Sigmoid colon (tissue), 7 donors: ENCODE results near the gene SUPT5H. TPM values are rescaled to one million over a fixed set of nuclear protein-coding genes. Genes with fewer than 3 reads are reported as not detected.

Experiments used
- DNase-seq: peaks from one replicate; pipeline ENCODE4 v3.0.0-alpha.2; 2019
- H3K27ac ChIP-seq, 4 donors: fragments of 200-600 bp; sonication (generic); one replicate each; pipeline ENCODE4 v1.5.1; 2016 to 2019; ENCODE audit warnings: mild to moderate bottlenecking in 1 of 4
- H3K27me3 ChIP-seq, 3 donors: fragments of 200-600 bp; sonication (generic); one replicate each; pipeline ENCODE4 v1.5.1; 2019; ENCODE audit warnings: mild to moderate bottlenecking in 1 of 3
- H3K36me3 ChIP-seq, 4 donors: fragments of 200-600 bp; sonication (generic); one replicate each; pipeline ENCODE4 v1.5.1; 2016 to 2019
- H3K4me1 ChIP-seq, 4 donors: fragments of 200-600 bp; sonication (generic); one replicate each; pipeline ENCODE4 v1.5.1; 2017 to 2019
- H3K4me3 ChIP-seq, 4 donors: fragments of 200-600 bp; sonication (generic); one replicate each; pipeline ENCODE4 v1.5.1; 2017 to 2019; ENCODE audit warnings: mild to moderate bottlenecking in 2 of 4, moderate library complexity in 1 of 4
- H3K9me3 ChIP-seq, 4 donors: fragments of 200-600 bp in 3 of 4; sonication (generic) in 3 of 4; one replicate each; pipeline versions ENCODE4 v1.5.1 to v1.6.1; 2013 to 2019
- EP300 ChIP-seq, 4 donors: sonication (generic); formaldehyde crosslinking; IDR thresholded peaks; one replicate each; pipeline ENCODE4 v1.6.1; 2017; ENCODE audit warnings: antibody characterized with exemption in 4 of 4
- POLR2A ChIP-seq, 2 donors: fragments of 450-650 bp; IDR thresholded peaks; one replicate each; pipeline ENCODE4 v1.6.1; 2016; ENCODE audit warnings: antibody characterized with exemption in 2 of 2, mild to moderate bottlenecking in 2 of 2, moderate library complexity in 2 of 2
- POLR2AphosphoS5 ChIP-seq, 4 donors: sonication (generic); formaldehyde crosslinking; IDR thresholded peaks; one replicate each; pipeline ENCODE4 v1.6.1; 2017; ENCODE audit warnings: antibody characterized with exemption in 4 of 4
- WGBS, 2 donors: extraction: QIAGEN DNeasy Blood & Tissue Kit; methylation state at CpG; one replicate each; pipeline ENCODE4 v1.1.7; 2013; 5-methylcytosine and 5-hydroxymethylcytosine counted together
- intact Hi-C: fragments of 100-400 bp; cut with DNase I; formaldehyde crosslinking; loops from one replicate; pipeline ENCODE4 v1.15.1; 2023
- polyA plus RNA-seq, 3 donors: library from polyadenylated mRNA; stranded (reverse); fragments of 200-250 nt; gene quantifications; one replicate each; pipeline ENCODE4 v1.2.3, GENCODE V29; 2013
- total RNA-seq, 4 donors: library from RNA; depleted of rRNA; stranded (reverse); fragments of >200 nt; gene quantifications; one replicate each; pipeline ENCODE4 v1.1.0, GENCODE V29; 2016
- TF ChIP-seq, protein P1 (sequence below), 4 experiments: fragments of 450-650 bp in 3 of 4; fragments of 200-600 bp in 1 of 4; IDR thresholded peaks; one replicate each; pipeline ENCODE4 v1.5.1; 2016 to 2019; ENCODE audit warnings: antibody characterized with exemption in 4 of 4, mild to moderate bottlenecking in 3 of 4, moderate library complexity in 2 of 4
- donor health status: healthy with polysubstance abuse.
- donor health status: Bipolar disorder and iron deficiency.
- donor health status: healthy.

SUPT5H gene
- total and polyA plus RNA-seq, 7 donors = 52.3 to 112 (median 77.1) TPM

- H3K27me3 ChIP-seq = no peaks in the 10 kb centered on the region
- peak in 1 of 2 donors; percentile 16 for TF ChIP-seq POLR2A (IDR thresholded peaks at IDR 0.05)
- TF ChIP-seq EP300 (IDR thresholded peaks at IDR 0.05) = no peak
- TF ChIP-seq POLR2AphosphoS5 (IDR thresholded peaks at IDR 0.05) = peak; percentile 8 to 52 (median 36)
- DNase-seq = peak; percentile 91
- WGBS, 2 donors = 2% methylated on average over 54 of the region's 54 CpGs
- peak overlapping the region; percentile 100 for H3K27ac ChIP-seq
- H3K9me3 ChIP-seq = no peaks in the 10 kb centered on the region
- intact Hi-C loops = loop anchor here (2.0 kb wide), 1 partner anchor 71 kb away; the partner anchor contains the start of gene SAMD4B
- H3K4me3 ChIP-seq = peak overlapping the region; percentile 83 to 99 (median 91)
- peaks cover 4 to 29% (median 16%) of the 10 kb centered on the region in 4 donors for H3K36me3 ChIP-seq
- peaks cover 0 to 63% (median 50%) of the 10 kb centered on the region in 4 donors for H3K4me1 ChIP-seq
Measured at GRCh38 chr19:39413272-39413910, 32.0 kb upstream of the SUPT5H start.

DNA sequence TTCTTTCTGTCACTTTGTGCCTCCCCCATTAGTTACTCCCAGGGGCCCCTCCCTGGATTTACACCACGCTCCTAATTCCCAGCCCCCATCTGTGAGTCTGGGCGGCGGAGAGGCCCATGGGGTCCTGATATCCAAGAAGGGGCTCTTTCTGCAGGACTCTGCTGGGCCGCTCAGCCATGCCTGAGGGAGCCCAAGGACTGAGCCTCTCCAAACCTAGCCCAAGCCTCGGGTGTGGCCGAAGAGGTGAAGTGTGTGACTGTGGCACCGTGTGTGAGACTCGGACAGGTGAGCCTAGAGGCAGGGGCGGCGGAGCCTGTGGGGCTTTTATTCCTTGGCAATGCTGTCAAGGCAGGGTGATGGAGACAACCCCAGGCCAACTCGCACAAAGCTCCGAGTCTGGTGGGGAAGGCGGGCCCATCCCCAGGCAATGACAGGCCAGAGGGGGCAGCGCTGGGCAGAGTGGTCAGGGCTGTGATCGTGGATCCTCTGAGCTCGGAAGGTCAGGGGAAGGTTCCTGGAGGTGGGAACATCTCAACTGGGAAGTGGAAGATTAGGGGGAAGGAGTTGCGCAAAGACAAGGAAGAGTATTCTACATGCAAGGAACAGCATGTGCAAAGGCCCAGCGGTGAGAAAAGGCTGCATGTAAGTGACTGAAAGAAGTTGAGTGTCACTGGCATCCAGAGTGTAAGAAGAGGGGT, 31.3 kb upstream of the SUPT5H start:
- Histone ChIP-seq H3K36me3 (peaks cover 5 to 29% (median 19%) of the 10 kb centered on the region in 4 donors), H3K27ac (peak overlapping the region; percentile 100), H3K27me3 (no peaks in the 10 kb centered on the region), H3K9me3 (no peaks in the 10 kb centered on the region), H3K4me3 (peak overlapping the region; percentile 83 to 99 (median 91)), H3K4me1 (peaks cover 0 to 63% (median 50%) of the 10 kb centered on the region in 4 donors)
- DNase-seq = peak; percentile 81
- TF ChIP-seq, protein P1, sequence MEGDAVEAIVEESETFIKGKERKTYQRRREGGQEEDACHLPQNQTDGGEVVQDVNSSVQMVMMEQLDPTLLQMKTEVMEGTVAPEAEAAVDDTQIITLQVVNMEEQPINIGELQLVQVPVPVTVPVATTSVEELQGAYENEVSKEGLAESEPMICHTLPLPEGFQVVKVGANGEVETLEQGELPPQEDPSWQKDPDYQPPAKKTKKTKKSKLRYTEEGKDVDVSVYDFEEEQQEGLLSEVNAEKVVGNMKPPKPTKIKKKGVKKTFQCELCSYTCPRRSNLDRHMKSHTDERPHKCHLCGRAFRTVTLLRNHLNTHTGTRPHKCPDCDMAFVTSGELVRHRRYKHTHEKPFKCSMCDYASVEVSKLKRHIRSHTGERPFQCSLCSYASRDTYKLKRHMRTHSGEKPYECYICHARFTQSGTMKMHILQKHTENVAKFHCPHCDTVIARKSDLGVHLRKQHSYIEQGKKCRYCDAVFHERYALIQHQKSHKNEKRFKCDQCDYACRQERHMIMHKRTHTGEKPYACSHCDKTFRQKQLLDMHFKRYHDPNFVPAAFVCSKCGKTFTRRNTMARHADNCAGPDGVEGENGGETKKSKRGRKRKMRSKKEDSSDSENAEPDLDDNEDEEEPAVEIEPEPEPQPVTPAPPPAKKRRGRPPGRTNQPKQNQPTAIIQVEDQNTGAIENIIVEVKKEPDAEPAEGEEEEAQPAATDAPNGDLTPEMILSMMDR (IDR thresholded peaks at IDR 0.05) = no peak
- TF ChIP-seq POLR2AphosphoS5 (IDR thresholded peaks at IDR 0.05) (no peak), POLR2A (IDR thresholded peaks at IDR 0.05) (no peak), EP300 (IDR thresholded peaks at IDR 0.05) (no peak)
- intact Hi-C loops = loop anchor here (2.0 kb wide), 1 partner anchor 71 kb away; the partner anchor contains the start of gene SAMD4B
- 35 to 52% methylated on average over 18 of the region's 18 CpGs for WGBS, 2 donors

DNA sequence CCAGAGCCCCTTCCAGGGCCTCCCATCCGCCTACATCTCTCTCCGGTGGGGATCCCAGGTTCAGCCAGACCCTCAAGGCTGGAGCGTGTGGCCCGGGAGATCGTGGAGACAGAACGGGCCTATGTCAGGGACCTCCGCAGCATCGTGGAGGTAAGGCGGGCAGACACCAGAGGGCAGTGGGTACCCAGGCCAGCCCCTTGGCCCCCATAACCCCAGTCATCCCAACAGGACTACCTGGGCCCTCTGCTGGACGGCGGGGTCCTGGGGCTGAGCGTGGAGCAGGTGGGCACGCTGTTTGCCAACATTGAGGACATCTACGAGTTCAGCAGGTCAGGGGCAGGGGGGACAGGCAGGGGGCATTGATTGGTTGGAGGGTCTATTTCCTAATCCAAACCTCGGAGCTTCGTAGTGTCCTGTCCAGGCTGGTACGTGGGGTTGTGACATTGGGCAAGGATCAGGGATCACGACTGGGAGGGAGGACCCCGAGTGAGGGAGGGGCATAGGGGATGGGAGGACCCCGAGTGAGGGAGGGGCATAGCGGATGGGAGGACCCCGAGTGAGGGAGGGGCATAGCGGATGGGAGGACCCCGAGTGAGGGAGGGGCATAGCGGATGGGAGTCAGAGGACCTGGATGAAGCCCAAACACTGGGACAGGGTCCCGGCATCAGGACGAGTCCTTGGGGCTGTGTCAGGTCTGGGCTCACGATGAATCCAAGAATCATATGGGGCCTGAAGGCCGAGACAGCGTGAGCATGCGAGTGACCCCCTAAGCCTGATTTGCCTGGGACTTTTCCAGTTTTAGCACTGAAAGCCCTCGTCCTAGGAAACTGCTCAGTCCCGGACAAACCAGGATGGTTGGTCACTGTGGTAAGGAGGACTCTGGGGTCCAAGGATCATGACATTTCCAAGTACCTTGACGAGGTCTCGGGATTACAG, 30.0 kb upstream of the SUPT5H start:
- H3K27me3 ChIP-seq = no peaks in the 10 kb centered on the region
- DNase-seq = peak; percentile 74
- H3K9me3 ChIP-seq = no peaks in the 10 kb centered on the region
- intact Hi-C loops = no loop called here
- H3K36me3 ChIP-seq = peaks cover 7 to 42% (median 31%) of the 10 kb centered on the region in 4 donors
- TF ChIP-seq EP300 (IDR thresholded peaks at IDR 0.05) = no peak
- peak in 1 of 4 donors; percentile 5 for TF ChIP-seq POLR2AphosphoS5 (IDR thresholded peaks at IDR 0.05)
- WGBS, 2 donors = 66 to 77% methylated on average over 35 of the region's 35 CpGs
- peak overlapping the region in 3 of 4 donors; percentile 83 to 99 (median 98) for H3K4me3 ChIP-seq
- H3K27ac ChIP-seq = peak overlapping the region; percentile 100
- H3K4me1 ChIP-seq = peaks cover 0 to 59% (median 48%) of the 10 kb centered on the region in 4 donors

DNA sequence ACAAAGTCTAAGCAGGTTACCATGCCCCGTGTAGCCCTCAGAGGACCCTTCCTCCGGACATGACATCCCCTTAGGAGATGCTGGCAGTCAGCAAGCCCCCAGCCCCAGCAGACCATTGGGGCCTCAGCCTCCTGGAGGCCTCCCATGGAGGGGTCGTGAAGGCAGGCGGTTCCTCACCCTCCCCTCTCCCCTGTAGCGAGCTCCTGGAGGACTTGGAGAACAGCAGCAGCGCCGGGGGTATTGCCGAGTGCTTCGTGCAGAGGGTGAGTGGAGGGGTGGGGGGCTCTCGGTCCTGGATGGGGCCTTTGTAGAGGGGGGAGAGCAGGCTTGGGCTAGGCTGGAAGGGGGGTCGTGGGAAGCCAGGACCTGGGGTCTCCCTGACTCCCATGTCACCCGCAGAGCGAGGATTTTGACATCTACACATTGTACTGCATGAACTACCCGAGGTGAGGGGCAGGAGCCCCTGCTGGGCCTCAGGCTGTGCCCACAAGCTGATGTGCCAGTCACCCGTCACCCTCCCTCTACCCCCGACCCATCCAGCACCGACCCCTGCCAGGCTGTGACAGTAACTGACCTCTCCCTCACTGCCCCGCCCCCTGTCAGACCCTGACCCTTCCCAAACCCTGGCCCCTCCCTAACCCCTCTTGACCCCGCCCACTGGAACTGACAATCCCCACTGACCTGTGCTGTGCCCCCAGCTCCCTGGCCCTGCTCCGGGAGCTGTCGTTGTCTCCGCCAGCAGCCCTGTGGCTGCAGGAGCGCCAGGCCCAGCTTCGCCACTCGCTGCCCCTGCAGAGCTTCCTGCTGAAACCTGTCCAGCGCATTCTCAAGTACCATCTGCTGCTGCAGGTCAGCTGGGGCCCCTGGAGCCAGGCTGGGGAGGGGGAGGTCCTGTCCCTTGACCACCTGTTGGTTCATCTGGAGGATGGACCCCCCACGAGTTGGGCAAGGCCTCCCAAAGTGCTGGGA, 28.9 kb upstream of the SUPT5H start:
- no peaks in the 10 kb centered on the region for H3K27me3 ChIP-seq
- H3K4me1 ChIP-seq = peaks cover 0 to 49% (median 38%) of the 10 kb centered on the region in 4 donors
- WGBS, 2 donors = 66 to 81% methylated on average over 27 of the region's 27 CpGs
- no peak overlapping the region for H3K4me3 ChIP-seq
- no peaks in the 10 kb centered on the region for H3K9me3 ChIP-seq
- TF ChIP-seq POLR2A (IDR thresholded peaks at IDR 0.05) = no peak
- H3K36me3 ChIP-seq = peaks cover 7 to 53% (median 36%) of the 10 kb centered on the region in 4 donors
- DNase-seq = no peak
- peak overlapping the region; percentile 12 to 100 (median 100) for H3K27ac ChIP-seq
- intact Hi-C loops = no loop called here

DNA sequence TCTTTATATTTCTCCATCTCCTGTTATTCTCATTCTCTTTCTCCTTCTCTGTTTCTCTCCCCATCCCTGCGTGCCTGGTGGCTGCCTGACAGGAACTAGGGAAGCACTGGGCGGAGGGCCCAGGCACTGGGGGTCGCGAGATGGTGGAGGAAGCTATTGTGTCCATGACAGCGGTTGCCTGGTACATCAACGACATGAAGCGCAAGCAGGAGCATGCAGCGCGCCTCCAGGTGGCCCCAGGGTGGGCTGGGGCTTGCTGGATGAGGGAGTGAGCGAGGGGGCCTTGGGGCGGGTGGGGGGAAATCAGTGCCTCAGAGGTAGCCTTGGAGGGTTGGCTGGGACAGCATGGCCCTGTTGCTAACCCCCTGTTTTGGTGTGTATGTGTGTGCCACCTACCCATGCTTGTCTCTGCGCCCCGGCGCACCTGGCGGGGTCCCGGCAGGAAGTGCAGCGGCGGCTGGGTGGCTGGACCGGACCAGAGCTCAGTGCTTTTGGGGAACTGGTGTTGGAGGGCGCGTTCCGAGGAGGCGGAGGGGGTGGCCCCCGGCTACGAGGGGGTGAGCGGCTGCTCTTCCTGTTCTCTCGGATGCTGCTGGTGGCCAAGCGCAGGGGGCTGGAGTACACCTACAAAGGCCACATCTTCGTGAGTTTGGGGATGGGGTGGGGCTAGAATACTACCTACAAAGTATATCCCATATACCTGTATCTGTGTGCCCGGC, 27.8 kb upstream of the SUPT5H start:
- H3K4me3 ChIP-seq = no peak overlapping the region
- H3K36me3 ChIP-seq = peaks cover 7 to 65% (median 42%) of the 10 kb centered on the region in 4 donors
- H3K27me3 ChIP-seq = no peaks in the 10 kb centered on the region
- no peak for DNase-seq
- WGBS, 2 donors = 85 to 87% methylated on average over 30 of the region's 30 CpGs
- H3K9me3 ChIP-seq = no peaks in the 10 kb centered on the region
- H3K4me1 ChIP-seq = peaks cover 0 to 43% (median 35%) of the 10 kb centered on the region in 4 donors
- intact Hi-C loops = no loop called here
- peak overlapping the region in 1 of 4 donors; percentile 21 for H3K27ac ChIP-seq
- TF ChIP-seq POLR2A (IDR thresholded peaks at IDR 0.05) = no peak
- no peak for TF ChIP-seq EP300 (IDR thresholded peaks at IDR 0.05)
- TF ChIP-seq, protein P1 (IDR thresholded peaks at IDR 0.05) = no peak
- no peak for TF ChIP-seq POLR2AphosphoS5 (IDR thresholded peaks at IDR 0.05)
